ENCODE results near the gene RSPH6A. TPM values are rescaled to one million over a fixed set of nuclear protein-coding genes. Genes with fewer than 3 reads are reported as not detected.

The RSPH6A gene
- total RNA-seq, result under 1 TPM in 1 of 2 donors, not detected in 1; 0.11 TPM
- under 1 TPM in 1 of 2 donors, not detected in 1; 0.09 TPM for polyA plus RNA-seq (ENCODE audit: insufficient read length in 2 of 2)
- long read RNA-seq, donor 1, result 0 reads
- long read RNA-seq, donor 2, result 0 reads
- long read RNA-seq, donor 3, result 0 reads
- long read RNA-seq, donor 4, result 0 reads

- peaks cover 33% of the 10 kb centered on the region for H3K4me1 ChIP-seq (ENCODE audit: control insufficient read depth, insufficient read depth, low read length)
- H3K27ac ChIP-seq (ENCODE audit: low read depth, low read length), result peak within 1 kb of the TSS; percentile 52
- peak within 1 kb of the TSS; percentile 62 for H3K4me3 ChIP-seq (ENCODE audit: low read depth, low read length)
- 18% methylated on average over 40 of the region's 40 CpGs for WGBS (ENCODE audit: insufficient coverage)
- no peaks in the 10 kb centered on the region for H3K9me3 ChIP-seq (ENCODE audit: control insufficient read depth, insufficient read depth, low read length)
- no peak for DNase-seq (ENCODE audit: low read depth in 4 of 6, low spot score in 6 of 6)
- peaks cover 41% of the 10 kb centered on the region for H3K36me3 ChIP-seq (ENCODE audit: control insufficient read depth, insufficient read depth, low read length)
- H3K27me3 ChIP-seq (ENCODE audit: control insufficient read depth, insufficient read depth, low read length), result no peaks in the 10 kb centered on the region
Observed at GRCh38 chr19:45814851-45815480, at the start of gene RSPH6A. Gene RSPH6A (minus strand): TSS chr19:45815308. CDS start chr19:45815176, 132 bp downstream.

- peaks cover 39% of the 10 kb centered on the region for H3K27me3 ChIP-seq (ENCODE audit: control insufficient read depth, insufficient read depth, low read length)
- DNase-seq (ENCODE audit: low read depth in 4 of 6, low spot score in 6 of 6), result no peak
- no peak overlapping the region for H3K27ac ChIP-seq (ENCODE audit: low read depth, low read length)
- H3K4me3 ChIP-seq (ENCODE audit: low read depth, low read length), result no peak overlapping the region
- no peaks in the 10 kb centered on the region for H3K9me3 ChIP-seq (ENCODE audit: control insufficient read depth, insufficient read depth, low read length)
- under 1% methylated on average over 12 of the region's 12 CpGs for WGBS (ENCODE audit: insufficient coverage)
- H3K4me1 ChIP-seq (ENCODE audit: control insufficient read depth, insufficient read depth, low read length), result peaks cover 20% of the 10 kb centered on the region
- peaks cover 13% of the 10 kb centered on the region for H3K36me3 ChIP-seq (ENCODE audit: control insufficient read depth, insufficient read depth, low read length)
Observed at GRCh38 chr19:45864629-45865082, 49.5 kb upstream of the RSPH6A start.

- Histone ChIP-seq H3K27me3 (ENCODE audit: control insufficient read depth, insufficient read depth, low read length) (peaks cover 39% of the 10 kb centered on the region), H3K4me1 (ENCODE audit: control insufficient read depth, insufficient read depth, low read length) (peaks cover 20% of the 10 kb centered on the region), H3K4me3 (ENCODE audit: low read depth, low read length) (peak within 1 kb of the TSS; percentile 99), H3K36me3 (ENCODE audit: control insufficient read depth, insufficient read depth, low read length) (peaks cover 19% of the 10 kb centered on the region), H3K9me3 (ENCODE audit: control insufficient read depth, insufficient read depth, low read length) (no peaks in the 10 kb centered on the region), H3K27ac (ENCODE audit: low read depth, low read length) (no peak within 1 kb of the TSS)
- 1% methylated on average over 71 of the region's 71 CpGs for WGBS (ENCODE audit: insufficient coverage)
- no peak for DNase-seq (ENCODE audit: low read depth in 4 of 6, low spot score in 6 of 6)
Observed at GRCh38 chr19:45863840-45864628, 48.9 kb upstream of the RSPH6A start, which contains the start of gene FOXA3. Gene FOXA3 (plus strand): TSS chr19:45864326. CDS start chr19:45864457, 131 bp downstream.

GRCh38 chr19:45863335-45863839 lies 48.3 kb upstream of the RSPH6A start:
- peaks cover 39% of the 10 kb centered on the region for H3K27me3 ChIP-seq (ENCODE audit: control insufficient read depth, insufficient read depth, low read length)

DNA sequence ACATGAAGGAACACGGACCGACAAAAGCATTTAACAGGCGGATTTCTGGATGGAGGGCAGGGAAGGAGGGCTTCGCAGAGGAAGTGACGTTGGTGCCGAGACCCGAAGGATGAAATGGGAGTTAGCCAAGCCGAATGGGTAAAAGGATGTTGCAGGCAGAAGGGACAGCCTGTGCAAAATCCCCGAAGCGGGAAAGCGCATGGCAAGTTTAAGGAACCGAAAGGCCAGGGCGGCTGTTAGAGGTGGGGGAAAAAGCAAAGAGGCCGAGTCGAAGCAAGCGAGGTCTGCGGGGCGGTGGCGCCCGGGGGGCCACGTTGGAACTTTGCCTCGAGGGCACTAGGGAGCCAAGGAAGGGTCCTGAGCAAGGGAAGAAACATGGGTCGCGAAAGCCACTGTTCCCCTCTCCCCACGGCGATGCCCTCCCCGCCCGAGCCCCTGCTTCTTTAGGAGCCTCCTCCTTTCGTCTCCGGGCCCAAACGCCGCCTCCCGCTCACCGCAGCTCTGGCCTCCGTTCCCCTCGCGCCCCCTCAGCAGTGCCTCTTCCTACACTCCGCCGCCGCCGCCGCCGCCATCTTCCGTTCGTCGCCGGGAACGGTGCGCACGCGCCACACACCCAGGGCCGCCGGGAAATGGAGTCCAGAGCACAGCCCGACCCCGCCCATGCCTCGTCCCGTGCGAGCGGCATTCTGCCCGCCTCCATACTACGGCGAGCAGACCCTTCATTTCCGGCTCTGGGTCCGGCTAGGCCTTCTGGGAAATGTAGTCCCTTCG lies 47.6 kb upstream of the RSPH6A start, which contains the start of gene SYMPK:
Gene SYMPK, minus strand, starts transcription at position 584 of the 771 bp plus-strand sequence. CDS start 8,652 bp downstream, outside the sequence.
- Histone ChIP-seq H3K27me3 (ENCODE audit: control insufficient read depth, insufficient read depth, low read length) (peaks cover 39% of the 10 kb centered on the region), H3K36me3 (ENCODE audit: control insufficient read depth, insufficient read depth, low read length) (peaks cover 32% of the 10 kb centered on the region), H3K4me3 (ENCODE audit: low read depth, low read length) (peak within 1 kb of the TSS; percentile 99), H3K9me3 (ENCODE audit: control insufficient read depth, insufficient read depth, low read length) (no peaks in the 10 kb centered on the region), H3K27ac (ENCODE audit: low read depth, low read length) (peak within 1 kb of the TSS; percentile 98), H3K4me1 (ENCODE audit: control insufficient read depth, insufficient read depth, low read length) (peaks cover 20% of the 10 kb centered on the region)
- peak; percentile 91 to 100 (median 98) for DNase-seq (ENCODE audit: low read depth in 4 of 6, low spot score in 6 of 6)
- WGBS (ENCODE audit: insufficient coverage), result under 1% methylated on average over 61 of the region's 65 CpGs

More at GRCh38 chr19:45863335-45863839, 48.3 kb upstream of the RSPH6A start:
- H3K27ac ChIP-seq (ENCODE audit: low read depth, low read length), result no peak overlapping the region
- H3K4me1 ChIP-seq (ENCODE audit: control insufficient read depth, insufficient read depth, low read length), result peaks cover 20% of the 10 kb centered on the region
- 1% methylated on average over 11 of the region's 22 CpGs for WGBS (ENCODE audit: insufficient coverage)
- DNase-seq (ENCODE audit: low read depth in 4 of 6, low spot score in 6 of 6), result no peak
- peaks cover 26% of the 10 kb centered on the region for H3K36me3 ChIP-seq (ENCODE audit: control insufficient read depth, insufficient read depth, low read length)
- H3K4me3 ChIP-seq (ENCODE audit: low read depth, low read length), result peak overlapping the region; percentile 99
- H3K9me3 ChIP-seq (ENCODE audit: control insufficient read depth, insufficient read depth, low read length), result no peaks in the 10 kb centered on the region

GRCh38 chr19:45862271-45862563 lies 47.1 kb upstream of the RSPH6A start:
- WGBS (ENCODE audit: insufficient coverage), result 0% methylated on average over 9 of the region's 11 CpGs

GRCh38 chr19:45860359-45861259 lies 45.5 kb upstream of the RSPH6A start:
- 80% methylated on average over 2 of the region's 15 CpGs for WGBS (ENCODE audit: insufficient coverage)
- no peaks in the 10 kb centered on the region for H3K9me3 ChIP-seq (ENCODE audit: control insufficient read depth, insufficient read depth, low read length)
- H3K27me3 ChIP-seq (ENCODE audit: control insufficient read depth, insufficient read depth, low read length), result peaks cover 22% of the 10 kb centered on the region
- H3K36me3 ChIP-seq (ENCODE audit: control insufficient read depth, insufficient read depth, low read length), result peaks cover 42% of the 10 kb centered on the region
- no peak overlapping the region for H3K4me3 ChIP-seq (ENCODE audit: low read depth, low read length)
- no peak overlapping the region for H3K27ac ChIP-seq (ENCODE audit: low read depth, low read length)
- DNase-seq (ENCODE audit: low read depth in 4 of 6, low spot score in 6 of 6), result no peak
- peaks cover 20% of the 10 kb centered on the region for H3K4me1 ChIP-seq (ENCODE audit: control insufficient read depth, insufficient read depth, low read length)

More at GRCh38 chr19:45862271-45862563, 47.1 kb upstream of the RSPH6A start:
- H3K4me3 ChIP-seq (ENCODE audit: low read depth, low read length), result peak overlapping the region; percentile 99
- H3K9me3 ChIP-seq (ENCODE audit: control insufficient read depth, insufficient read depth, low read length), result no peaks in the 10 kb centered on the region
- H3K27me3 ChIP-seq (ENCODE audit: control insufficient read depth, insufficient read depth, low read length), result peaks cover 38% of the 10 kb centered on the region
- no peak for DNase-seq (ENCODE audit: low read depth in 4 of 6, low spot score in 6 of 6)
- H3K4me1 ChIP-seq (ENCODE audit: control insufficient read depth, insufficient read depth, low read length), result peaks cover 20% of the 10 kb centered on the region
- peak overlapping the region; percentile 98 for H3K27ac ChIP-seq (ENCODE audit: low read depth, low read length)
- peaks cover 32% of the 10 kb centered on the region for H3K36me3 ChIP-seq (ENCODE audit: control insufficient read depth, insufficient read depth, low read length)

GRCh38 chr19:45854167-45854778 lies 39.2 kb upstream of the RSPH6A start:
- no peak overlapping the region for H3K4me3 ChIP-seq (ENCODE audit: low read depth, low read length)
- H3K4me1 ChIP-seq (ENCODE audit: control insufficient read depth, insufficient read depth, low read length), result no peaks in the 10 kb centered on the region
- H3K27ac ChIP-seq (ENCODE audit: low read depth, low read length), result no peak overlapping the region
- WGBS (ENCODE audit: insufficient coverage), result 96% methylated on average over 13 of the region's 16 CpGs
- DNase-seq (ENCODE audit: low read depth in 4 of 6, low spot score in 6 of 6), result no peak
- H3K9me3 ChIP-seq (ENCODE audit: control insufficient read depth, insufficient read depth, low read length), result no peaks in the 10 kb centered on the region
- no peaks in the 10 kb centered on the region for H3K27me3 ChIP-seq (ENCODE audit: control insufficient read depth, insufficient read depth, low read length)
- H3K36me3 ChIP-seq (ENCODE audit: control insufficient read depth, insufficient read depth, low read length), result peaks cover 73% of the 10 kb centered on the region

All from spinal cord (tissue), 10 donors.